ENCODE measurements around the gene PAPPA2.

GRCh38 chr1:176601348-176601747, 138.4 kb downstream of the PAPPA2 start:
- TF ChIP-seq, protein P1, sequence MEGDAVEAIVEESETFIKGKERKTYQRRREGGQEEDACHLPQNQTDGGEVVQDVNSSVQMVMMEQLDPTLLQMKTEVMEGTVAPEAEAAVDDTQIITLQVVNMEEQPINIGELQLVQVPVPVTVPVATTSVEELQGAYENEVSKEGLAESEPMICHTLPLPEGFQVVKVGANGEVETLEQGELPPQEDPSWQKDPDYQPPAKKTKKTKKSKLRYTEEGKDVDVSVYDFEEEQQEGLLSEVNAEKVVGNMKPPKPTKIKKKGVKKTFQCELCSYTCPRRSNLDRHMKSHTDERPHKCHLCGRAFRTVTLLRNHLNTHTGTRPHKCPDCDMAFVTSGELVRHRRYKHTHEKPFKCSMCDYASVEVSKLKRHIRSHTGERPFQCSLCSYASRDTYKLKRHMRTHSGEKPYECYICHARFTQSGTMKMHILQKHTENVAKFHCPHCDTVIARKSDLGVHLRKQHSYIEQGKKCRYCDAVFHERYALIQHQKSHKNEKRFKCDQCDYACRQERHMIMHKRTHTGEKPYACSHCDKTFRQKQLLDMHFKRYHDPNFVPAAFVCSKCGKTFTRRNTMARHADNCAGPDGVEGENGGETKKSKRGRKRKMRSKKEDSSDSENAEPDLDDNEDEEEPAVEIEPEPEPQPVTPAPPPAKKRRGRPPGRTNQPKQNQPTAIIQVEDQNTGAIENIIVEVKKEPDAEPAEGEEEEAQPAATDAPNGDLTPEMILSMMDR (conservative IDR thresholded peaks at IDR 0.05; ENCODE audit: low read depth, low read length), result no peak
- TF ChIP-seq EZH2 (IDR thresholded peaks at IDR 0.05; ENCODE audit: borderline replicate concordance, low read depth, low read length, poor library complexity, severe bottlenecking), result no peak
